Psoas muscle (tissue), 8 donors: Measurements from ENCODE around the gene TCEANC. TPM values are rescaled to one million over a fixed set of nuclear protein-coding genes. Genes with fewer than 3 reads are reported as not detected.
A peak's percentile ranks its signal among the peaks of the same experiment; 100 is the strongest.

Source experiments
- ATAC-seq, 4 donors: fragments of 200-7000 bp; cut with Tn5 transposase; one replicate each; pipeline ENCODE4 v1.9.1; 2020; ENCODE audit warnings: moderate library complexity in 3 of 4, mild to moderate bottlenecking in 2 of 4
- DNase-seq, 2 donors: peaks; one replicate each; pipeline ENCODE4 v3.0.0-alpha.2; 2020
- H3K27ac ChIP-seq: fragments of 200-600 bp; one replicate; pipeline ENCODE4 v1.8.0; 2022
- H3K27me3 ChIP-seq, 3 donors: fragments of 200-600 bp in 1 of 3; one replicate each; pipeline versions ENCODE4 v1.6.1 to v1.8.0; 2013 to 2022; ENCODE audit warnings: low read length in 2 of 3, mild to moderate bottlenecking in 2 of 3, moderate library complexity in 1 of 3; ENCODE audit not compliant: insufficient read depth in 3 of 3
- H3K36me3 ChIP-seq, 2 donors: fragments of 200-600 bp in 1 of 2; one replicate each; pipeline versions ENCODE4 v1.6.1 to v1.8.0; 2013 to 2022; ENCODE audit warnings: low read depth in 1 of 2, mild to moderate bottlenecking in 1 of 2, moderate library complexity in 1 of 2; ENCODE audit not compliant: insufficient read depth in 1 of 2
- H3K4me1 ChIP-seq: fragments of 200-600 bp; one replicate; pipeline ENCODE4 v1.8.0; 2022
- H3K4me3 ChIP-seq: fragments of 200-600 bp; one replicate; pipeline ENCODE4 v1.8.0; 2022; ENCODE audit warnings: mild to moderate bottlenecking
- H3K9me3 ChIP-seq: fragments of 200-600 bp; one replicate; pipeline ENCODE4 v1.8.0; 2022
- CTCF ChIP-seq: fragments of 200-600 bp; IDR thresholded peaks from one replicate; pipeline ENCODE4 v1.8.0; 2022; ENCODE audit warnings: antibody characterized with exemption
- WGBS, 3 donors: extraction: QIAGEN DNeasy Blood & Tissue Kit; methylation state at CpG; one replicate each; pipeline versions ENCODE4 v1.1.6 to v1.1.7; 2013; 5-methylcytosine and 5-hydroxymethylcytosine counted together
- intact Hi-C, 2 donors: fragments of 100-400 bp; cut with DNase I; formaldehyde crosslinking; loops; one replicate each; pipeline versions ENCODE4 v1.11.0 to v1.14.2; 2022
- polyA plus RNA-seq, 3 donors: library from polyadenylated mRNA; stranded (reverse); fragments of 200-250 nt; gene quantifications; one replicate each; pipeline ENCODE4 v1.2.3, GENCODE V29; 2013
- total RNA-seq, 4 donors: library from RNA; stranded (reverse); fragmentation: NEBNext Ultra II Directional in 2 of 4; extraction: Animal tissue kit (Norgen Biotek cat#: 25700) in 2 of 4; gene quantifications; one replicate each; pipeline versions ENCODE4 v1.2.1 to v1.2.4, GENCODE V29; 2021 to 2023
- donor health status: healthy with polysubstance abuse.
- donor health status: DM: no; HTN: no; CAD: no; lungs with moderate emphysema.
- donor health status: Bipolar disorder and iron deficiency.
- donor health status: healthy.
- donor health status: DM: yes; HTN: yes; CAD: no.
- donor health status: DM: no; HTN: no; CAD: no.
- donor health status: DM: no; HTN: no; CAD: no.
- donor health status: DM: yes; HTN: yes; CAD: no.

Gene TCEANC
- total and polyA plus RNA-seq, 7 donors, result 0.95 to 5.2 (median 3.5) TPM

- Histone ChIP-seq H3K27me3 (peaks cover 0 to 5% (median 0%) of the 10 kb centered on the region in 3 donors), H3K27ac (peak overlapping the region; percentile 33), H3K4me1 (peaks cover 12% of the 10 kb centered on the region), H3K4me3 (no peak overlapping the region), H3K9me3 (no peaks in the 10 kb centered on the region), H3K36me3 (no peaks in the 10 kb centered on the region)
- TF ChIP-seq CTCF, result no peak
- intact Hi-C loops, result no loop called here
- DNase-seq (peak in 1 of 2 donors; percentile 17), ATAC-seq (peak; percentile 73 to 92 (median 84))
- WGBS, 3 donors, result 45 to 68% (median 54%) methylated on average over 7 of the region's 7 CpGs
Observed at GRCh38 chrX:13699183-13699826, 46.4 kb downstream of the TCEANC start.

- no peak for ATAC-seq
- Histone ChIP-seq H3K4me3 (no peak overlapping the region), H3K27me3 (peaks cover 0 to 5% (median 0%) of the 10 kb centered on the region in 3 donors), H3K36me3 (no peaks in the 10 kb centered on the region), H3K27ac (no peak overlapping the region), H3K9me3 (no peaks in the 10 kb centered on the region), H3K4me1 (peaks cover 11% of the 10 kb centered on the region)
- DNase-seq, result no peak
- 52 to 64% (median 53%) methylated on average over 4 of the region's 4 CpGs for WGBS, 3 donors
- intact Hi-C loops, result no loop called here
- TF ChIP-seq CTCF, result no peak
Observed at GRCh38 chrX:13700380-13700779, 47.4 kb downstream of the TCEANC start.

GRCh38 chrX:13702111-13702789, 49.3 kb downstream of the TCEANC start:
- H3K4me3 ChIP-seq, result no peak overlapping the region
- no peak for TF ChIP-seq CTCF
- 51 to 74% (median 65%) methylated on average over 5 of the region's 5 CpGs for WGBS, 3 donors
- ATAC-seq (no peak), DNase-seq (no peak)
- intact Hi-C loops, result no loop called here
- H3K27me3 ChIP-seq, result peaks cover 0 to 5% (median 0%) of the 10 kb centered on the region in 3 donors
- no peaks in the 10 kb centered on the region for H3K9me3 ChIP-seq
- peaks cover 11% of the 10 kb centered on the region for H3K4me1 ChIP-seq
- H3K27ac ChIP-seq, result no peak overlapping the region
- H3K36me3 ChIP-seq, result peaks cover 0 to 6% of the 10 kb centered on the region in 2 donors

- DNase-seq, result no peak
- WGBS, 3 donors, result 73 to 80% (median 78%) methylated on average over 3 of the region's 3 CpGs
- Histone ChIP-seq H3K27me3 (peaks cover 0 to 5% (median 0%) of the 10 kb centered on the region in 3 donors), H3K9me3 (no peaks in the 10 kb centered on the region), H3K4me1 (peaks cover 11% of the 10 kb centered on the region), H3K27ac (peak overlapping the region; percentile 3), H3K4me3 (no peak overlapping the region), H3K36me3 (peaks cover 0 to 12% of the 10 kb centered on the region in 2 donors)
- ATAC-seq, result no peak
- intact Hi-C loops, result no loop called here
- no peak for TF ChIP-seq CTCF
Observed at GRCh38 chrX:13703135-13703534, 50.2 kb downstream of the TCEANC start.
